T1000 (cell line): ENCODE results near the gene PCCA.
"Not testable (repeated sequence)": the region's sequence is repeated elsewhere in the genome, so short reads cannot be mapped to it uniquely, and the experiment has no call there.

ENCODE experiments used
- DNase-seq: peaks from one replicate; lab custom pipeline; 2025; ENCODE audit warnings: mixed read lengths; lab: John Stamatoyannopoulos, UW

PCCA gene

DNA sequence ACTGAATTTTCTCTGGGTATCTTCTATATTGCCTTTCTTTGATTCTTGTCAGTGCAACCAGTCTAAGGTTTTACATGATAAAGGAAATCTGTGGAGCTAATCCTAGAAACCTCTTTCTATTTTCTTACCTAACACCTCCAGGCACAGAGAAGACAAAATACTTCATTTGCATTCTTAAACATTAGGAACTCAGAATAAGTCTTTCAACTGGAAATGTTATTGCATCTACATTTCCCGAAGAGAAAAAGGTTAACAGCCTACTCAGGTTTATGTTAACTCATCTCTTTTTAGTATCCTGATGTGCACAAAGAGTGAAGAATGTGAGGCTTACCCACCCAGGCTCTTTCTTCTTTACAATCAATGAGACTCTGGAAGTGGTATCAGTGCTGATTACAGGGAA is 106.7 kb downstream of the PCCA start:
- no peak for DNase-seq

DNA sequence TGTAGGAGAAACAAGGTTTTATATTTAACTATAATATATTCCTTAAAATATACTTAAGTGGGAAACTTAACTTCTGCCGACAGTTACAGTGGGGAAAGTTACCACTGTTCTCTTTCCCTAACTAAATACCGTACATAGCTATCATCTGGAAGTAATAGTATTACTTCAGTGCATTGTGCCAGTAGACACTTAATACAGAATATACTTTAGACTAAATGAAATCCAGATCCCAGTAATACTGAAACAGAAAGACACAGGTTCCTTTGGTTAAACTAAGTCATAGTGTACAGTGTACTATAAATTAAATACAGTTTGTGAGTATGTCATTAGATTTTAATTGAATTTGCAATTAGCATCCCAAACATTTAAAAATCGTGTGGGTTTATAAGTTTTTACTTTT is 107.5 kb downstream of the PCCA start:
- no peak for DNase-seq

DNA sequence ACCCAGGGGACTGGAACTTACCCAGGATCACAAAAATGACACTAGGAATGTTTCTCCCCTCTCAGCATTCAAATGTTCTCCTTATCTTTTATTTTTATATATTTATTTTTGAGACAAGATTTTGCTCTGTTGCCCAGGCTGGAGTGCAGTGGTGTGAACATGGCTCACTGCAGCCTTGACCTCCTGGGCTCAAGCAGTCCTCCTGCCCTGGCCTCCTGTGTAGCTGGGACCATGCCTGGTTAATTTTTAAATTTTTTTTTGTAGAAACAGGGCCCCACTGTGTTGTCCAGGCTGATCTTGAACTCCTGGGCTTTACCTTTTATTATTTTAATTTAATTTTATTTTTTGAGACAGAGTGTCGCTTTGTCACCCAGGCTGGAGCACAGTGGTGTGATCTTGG is 108.2 kb downstream of the PCCA start:
- no peak for DNase-seq

DNA sequence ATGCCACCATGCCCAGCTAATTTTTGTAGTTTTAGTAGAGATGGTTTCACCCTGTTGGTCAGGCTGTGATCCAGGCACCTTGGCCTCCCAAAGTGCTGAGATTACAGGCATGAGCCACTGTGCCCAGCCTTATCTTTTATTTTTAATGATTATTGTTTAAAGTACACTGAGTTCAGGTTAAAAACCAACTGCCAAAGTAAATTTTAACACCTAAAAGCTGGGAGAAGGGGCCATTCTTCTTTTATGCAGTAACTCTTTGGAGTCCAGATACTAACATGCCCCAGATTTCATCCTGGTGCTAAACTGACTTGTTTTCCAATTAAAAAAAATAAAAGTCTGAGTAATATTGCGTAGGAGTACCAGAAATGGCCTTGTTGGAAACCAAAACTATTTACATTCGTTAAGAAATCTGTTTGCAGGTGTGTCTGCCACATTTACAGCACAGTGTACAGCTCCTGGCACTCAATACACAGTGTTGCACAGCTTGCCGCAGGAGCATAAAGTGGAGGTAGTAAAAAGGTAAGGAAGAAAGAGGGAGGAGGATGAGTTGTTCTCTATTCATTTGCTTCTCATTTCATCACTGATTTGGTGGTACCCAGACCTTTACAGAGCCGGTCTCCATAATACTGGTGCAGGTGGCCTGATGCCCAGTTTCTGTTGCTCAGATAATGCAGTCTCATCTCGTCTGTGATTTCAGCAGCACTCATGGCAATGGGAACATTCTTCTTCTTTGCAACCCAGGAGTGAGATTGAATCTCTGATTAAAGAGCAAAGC is 108.9 kb downstream of the PCCA start:
- no peak for DNase-seq

DNA sequence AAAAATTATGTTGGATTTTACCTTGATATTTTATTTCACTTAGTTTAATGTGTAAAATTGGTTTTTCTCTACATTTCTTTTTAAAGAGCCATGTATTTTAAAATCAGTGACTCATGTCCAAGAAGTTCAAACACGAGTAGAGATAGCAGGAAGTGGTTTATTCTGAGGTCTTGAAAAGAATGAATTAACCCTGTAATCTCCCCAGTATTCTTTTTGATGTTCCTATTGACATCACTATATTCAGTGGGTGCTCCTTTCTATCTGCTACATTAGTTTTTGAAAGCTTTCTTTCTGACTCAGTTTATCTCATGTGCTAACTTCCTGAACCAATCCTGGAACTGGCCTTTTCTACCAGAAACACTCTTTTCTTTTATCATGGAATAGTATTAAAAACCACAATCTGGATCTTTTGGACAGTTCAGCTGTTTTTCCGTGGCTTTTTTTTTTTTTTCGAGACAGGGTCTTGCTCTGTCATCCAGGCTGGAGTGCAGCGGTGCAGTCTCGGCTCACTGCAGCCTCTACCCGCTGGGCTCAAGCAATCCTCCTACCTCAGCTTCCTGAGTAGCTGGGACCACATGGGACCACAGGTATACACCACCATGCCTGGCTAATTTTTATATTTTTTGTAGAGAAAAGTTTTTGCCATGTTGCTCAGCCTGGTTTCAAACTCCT is 114.9 kb downstream of the PCCA start:
- no peak for DNase-seq

DNA sequence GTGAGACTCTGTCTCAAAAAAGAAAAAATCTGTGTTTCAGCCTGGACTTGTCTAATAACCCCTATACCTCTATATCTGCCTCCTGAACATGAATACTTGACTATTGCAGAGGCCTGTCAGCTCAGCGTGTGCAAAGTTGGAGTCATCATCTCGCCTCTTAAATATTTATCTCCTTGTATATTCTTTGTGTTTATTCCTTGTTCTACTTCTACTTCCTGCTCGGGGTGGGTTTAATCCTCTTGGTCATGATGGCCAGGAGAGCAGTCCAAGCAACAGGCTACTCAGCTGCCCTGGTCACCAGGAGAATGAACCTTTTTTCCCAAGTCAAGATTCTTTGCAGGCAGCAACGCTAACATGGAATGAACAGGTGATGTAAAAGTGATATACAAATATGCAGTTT is 119.1 kb downstream of the PCCA start:
- no peak for DNase-seq

DNA sequence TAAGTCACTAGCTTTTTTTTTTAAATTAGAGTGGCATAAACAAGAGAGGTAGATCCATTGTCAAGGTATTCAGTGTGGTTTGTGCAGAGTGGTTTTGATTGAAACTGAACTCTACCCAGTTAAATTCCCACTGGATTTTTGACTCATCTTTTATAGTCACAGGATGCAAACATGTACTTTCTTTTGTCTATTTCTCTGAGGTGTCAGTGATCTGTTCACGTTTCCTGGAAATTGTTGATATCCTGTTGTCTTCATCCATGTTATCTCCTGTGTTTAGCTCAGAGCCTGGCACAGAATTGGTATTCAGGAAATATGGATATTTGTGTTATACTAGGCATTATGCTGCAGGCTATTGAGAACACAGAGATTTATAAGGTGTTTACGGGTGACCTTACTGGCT is 119.7 kb downstream of the PCCA start:
- no peak for DNase-seq

DNA sequence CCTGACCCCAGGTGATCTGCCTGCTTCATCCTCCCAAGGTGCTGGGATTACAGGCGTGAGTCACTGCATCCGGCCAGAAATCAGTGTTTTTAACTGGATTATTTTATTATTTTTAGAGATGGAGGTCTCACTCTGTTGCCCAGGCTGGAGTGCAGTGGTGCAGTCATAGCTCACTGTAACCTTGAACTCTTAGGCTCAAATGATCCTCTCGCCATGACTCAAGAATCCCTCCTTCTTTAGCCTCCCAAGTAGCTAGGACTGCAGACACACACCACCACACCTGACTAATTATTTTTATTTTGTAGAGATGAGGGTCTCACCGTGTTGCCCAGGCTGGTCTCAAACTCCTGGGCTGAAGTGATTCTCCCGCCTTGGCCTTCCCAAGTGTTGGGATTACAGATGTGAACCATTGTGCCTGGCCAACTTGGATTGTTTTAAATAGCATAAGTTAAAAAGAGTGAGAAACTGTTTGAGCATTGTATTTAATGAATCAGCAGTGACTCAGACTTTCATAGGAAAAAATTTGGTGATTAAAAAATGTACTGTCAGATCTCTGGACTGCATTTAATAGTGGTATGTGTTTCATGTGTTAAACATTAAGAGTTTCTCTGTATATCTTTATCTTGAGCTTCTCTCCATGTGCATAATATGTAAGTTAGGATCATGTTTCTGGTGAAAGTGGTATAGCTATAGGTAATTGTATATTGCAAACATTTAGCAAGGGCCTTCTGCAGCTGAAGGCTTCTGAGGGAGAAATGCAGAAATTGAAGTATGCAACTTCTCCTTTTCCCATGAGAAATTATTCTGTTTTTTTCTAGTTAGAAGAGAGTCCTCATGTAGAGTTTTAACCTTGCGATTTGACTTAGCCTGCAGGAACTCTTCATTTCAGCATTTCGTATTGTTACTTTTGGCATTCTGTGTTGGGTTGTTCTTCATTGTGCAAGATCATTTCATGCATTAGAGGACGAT is 121.2 kb downstream of the PCCA start:
- no peak for DNase-seq

DNA sequence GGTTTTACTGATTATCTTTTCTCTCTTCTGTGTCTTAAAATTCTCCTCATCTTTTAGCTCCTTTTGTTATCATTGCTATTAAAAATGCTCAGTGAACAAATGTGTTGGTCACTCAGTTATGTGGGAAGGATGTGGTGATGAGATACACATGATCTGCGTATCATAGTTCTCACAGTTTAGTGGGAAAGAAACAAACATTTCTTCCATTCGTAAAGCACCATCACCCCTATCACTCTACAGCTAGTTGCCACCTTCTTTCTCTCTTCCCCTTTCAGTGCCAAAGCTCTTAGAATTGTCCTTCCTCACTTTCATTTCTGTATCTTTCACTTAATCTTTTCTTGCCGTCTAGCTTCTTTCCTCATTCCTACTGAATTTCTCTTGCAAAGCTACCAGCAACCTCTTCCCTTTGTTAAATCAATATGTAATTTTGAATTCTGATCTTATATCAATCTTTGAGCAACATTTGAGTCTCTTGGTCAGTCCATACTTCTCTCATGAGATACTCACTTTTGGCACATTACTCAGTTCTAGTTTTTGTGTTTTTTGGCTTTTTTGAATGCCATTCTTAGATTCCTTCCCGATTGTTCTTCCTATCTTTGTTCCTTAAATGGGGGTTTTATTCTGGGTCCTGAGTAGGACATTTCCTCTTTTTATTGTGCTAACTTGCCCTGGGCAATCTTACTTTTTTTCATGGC is 122.3 kb downstream of the PCCA start:
- DNase-seq = no peak

DNA sequence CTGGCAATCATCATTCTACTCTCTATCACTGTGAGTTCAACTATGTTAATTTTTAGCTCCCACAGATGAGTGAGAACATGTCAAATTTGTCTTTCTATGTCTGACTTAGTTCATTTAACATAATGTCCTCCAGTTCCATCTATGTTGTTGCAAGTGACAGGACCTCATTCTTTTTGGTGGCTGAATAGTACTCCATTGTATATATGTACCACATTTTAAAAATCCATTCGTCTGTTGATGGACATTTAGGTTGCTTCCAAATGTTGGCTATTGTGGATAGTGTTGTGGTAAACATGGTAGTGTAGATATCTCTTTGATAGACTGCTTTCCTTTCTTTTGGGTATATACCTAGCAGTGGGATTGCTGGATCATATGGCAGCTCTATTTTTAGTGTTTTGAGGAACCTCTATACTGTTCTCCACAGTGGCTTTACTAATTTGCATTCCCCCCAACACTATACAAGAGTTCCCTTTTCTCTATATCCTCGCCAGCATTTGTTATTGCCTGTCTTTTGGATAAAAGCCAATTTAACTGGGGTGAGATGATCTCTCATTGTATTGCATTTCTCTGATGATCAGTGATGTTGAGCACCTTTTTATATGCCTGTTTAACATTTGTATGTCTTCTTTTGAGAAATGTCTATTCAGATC is 124.1 kb downstream of the PCCA start:
- DNase-seq = no peak

DNA sequence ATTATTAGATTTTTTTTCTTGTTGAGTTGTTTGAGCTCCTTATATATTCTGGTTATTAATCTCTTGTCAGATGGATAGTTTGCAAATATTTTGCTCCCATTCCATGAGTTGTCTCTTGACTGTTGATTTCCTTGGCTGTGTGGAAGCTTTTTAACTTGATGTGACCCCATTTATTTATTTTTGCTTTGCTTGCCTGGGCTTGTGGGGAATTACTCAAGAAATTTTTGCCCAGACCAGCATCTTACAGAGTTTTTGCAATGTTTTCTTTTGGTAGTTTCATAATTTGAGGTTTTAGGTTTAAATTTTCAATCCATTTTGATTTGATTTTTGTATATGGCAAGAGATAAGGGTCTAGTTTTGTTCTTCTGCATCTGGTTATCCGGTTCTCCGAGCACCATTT is 124.7 kb downstream of the PCCA start:
- no peak for DNase-seq

DNA sequence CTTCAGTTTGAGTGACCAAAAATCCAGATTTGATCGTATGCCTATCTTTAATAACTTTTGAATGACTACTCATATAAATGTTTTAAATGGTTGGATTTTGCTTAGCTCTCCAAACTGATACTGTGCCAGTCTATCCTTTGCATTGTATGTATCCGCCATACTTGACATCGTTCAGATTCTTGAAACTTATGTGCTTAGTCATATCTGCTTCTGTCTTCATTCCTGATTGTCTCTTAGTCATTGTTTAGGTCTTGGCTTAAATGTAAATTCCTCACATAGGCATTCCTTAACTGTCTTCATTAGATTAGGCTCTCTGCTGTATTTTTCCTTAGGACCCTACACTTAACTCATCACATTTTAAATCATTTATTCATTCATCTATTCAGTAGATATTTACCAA is 126.0 kb downstream of the PCCA start:
- no peak for DNase-seq

DNA sequence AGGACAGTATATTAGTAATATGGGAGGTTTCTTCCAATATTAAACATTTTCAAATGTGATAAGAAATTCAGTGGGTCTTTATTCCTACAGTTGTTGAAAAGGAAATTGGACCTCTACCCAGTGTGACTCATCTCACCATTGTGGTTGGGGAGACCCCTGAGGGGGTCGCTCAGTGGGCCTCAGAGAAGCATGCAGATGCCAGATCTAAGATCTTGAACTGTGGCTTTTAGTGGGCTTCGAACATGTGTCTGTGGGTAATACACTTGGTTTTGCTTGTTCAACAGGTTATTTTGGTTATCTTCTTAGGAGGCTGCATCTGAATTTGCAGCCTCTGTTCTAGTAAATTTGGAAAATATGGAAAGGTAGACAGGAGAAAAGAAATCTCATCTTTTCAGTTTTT is 132.3 kb downstream of the PCCA start:
- DNase-seq = no peak

DNA sequence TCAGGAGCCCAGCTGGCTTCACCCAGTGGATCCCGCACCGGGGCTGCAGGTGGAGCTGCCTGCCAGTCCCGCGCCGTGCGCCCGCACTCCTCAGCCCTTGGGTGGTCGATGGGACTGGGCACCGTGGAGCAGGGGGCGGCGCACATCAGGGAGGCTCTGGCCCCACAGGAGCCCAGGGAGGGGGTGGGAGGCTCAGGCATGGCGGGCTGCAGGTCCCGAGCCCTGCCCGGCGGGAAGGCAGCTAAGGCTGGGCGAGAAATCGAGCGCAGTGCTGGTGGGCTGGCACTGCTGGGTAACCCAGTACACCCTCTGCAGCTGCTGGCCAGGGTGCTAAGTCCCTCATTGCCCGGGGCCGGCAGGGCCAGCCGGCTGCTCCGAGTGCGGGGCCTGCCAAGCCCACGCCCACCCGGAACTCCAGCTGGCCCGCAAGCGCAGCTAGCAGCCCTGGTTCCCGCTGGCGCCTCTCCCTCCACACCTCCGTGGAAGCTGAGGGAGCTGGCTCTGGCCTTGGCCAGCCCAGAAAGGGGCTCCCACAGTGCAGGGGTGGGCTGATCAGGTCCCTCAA is 135.2 kb downstream of the PCCA start:
- not testable (repeated sequence) for DNase-seq

DNA sequence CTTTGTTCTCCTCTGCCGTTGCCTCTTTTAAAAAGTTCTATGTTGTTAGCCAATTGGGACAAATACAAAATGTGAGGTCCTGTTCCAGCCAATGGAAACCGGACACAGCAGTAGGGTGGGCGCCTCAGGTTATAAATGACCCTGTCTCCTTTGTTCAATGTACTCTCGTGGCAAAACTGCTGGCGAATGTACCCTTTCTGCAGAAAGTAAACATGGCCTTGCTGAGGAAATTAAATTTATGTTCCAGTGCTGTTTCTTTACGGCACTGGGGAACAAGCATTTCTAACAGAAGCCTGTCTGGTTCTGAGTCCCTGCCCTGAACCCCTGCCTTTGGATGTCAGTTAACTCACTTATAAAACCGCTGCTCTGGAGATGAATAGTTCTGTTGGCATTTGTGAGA is 140.7 kb downstream of the PCCA start:
- DNase-seq = no peak

DNA sequence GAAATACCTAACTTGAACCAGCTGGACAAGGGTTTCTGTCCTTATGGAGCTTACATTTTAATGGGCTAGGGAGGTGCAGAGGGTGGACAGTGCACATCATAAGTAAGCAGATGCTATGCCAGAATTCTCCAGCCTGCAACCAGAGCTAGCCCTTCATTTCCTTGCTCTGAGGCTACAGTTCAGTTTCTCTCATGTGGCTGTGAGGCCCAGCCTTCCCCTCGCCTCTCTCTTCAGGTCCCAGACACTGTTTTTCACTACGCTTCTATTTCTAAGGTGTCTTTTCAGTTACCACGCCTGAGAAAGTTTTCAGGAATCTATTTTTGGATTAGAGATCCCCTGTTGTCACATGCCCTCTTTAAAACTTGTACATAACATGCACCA is 141.9 kb downstream of the PCCA start:
- no peak for DNase-seq

DNA sequence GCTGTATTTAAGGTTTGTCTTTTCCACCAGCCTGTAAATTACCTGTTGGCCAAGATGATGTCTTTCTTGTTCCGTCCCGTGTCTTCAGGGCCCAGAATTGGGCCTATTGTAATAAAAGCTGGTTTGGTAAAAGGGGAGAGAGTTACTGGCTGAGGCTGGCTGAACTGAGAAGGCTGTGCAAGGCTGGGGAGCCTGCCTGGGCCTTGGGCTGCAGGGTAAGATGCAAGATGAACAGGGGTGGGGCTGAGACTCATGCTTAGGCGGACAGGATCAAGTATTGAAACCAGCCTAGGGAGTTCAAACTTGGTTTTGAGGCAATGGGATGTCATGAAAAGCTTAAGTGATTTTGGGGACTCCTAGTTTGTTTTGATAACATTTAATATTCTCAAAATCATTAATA is 142.3 kb downstream of the PCCA start:
- no peak for DNase-seq

DNA sequence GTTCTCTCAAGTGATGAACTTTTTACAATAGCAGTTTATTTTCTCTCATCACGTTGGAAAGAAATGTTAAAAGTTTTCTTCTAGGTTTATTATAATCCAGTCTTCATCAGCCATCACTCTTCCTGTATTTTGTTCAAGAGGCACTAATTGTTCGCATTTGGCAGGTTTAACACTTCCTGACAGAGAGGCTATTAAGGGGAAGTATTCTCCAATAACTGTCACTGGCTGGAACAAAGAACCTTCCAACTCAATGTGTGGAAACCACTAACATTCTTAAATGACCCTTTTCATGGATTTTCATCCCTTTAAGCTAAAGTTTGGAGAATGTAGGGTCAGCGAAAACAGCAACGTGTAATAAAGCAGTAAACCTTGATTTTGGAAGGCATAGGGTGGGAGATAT is 145.1 kb downstream of the PCCA start:
- no peak for DNase-seq

DNA sequence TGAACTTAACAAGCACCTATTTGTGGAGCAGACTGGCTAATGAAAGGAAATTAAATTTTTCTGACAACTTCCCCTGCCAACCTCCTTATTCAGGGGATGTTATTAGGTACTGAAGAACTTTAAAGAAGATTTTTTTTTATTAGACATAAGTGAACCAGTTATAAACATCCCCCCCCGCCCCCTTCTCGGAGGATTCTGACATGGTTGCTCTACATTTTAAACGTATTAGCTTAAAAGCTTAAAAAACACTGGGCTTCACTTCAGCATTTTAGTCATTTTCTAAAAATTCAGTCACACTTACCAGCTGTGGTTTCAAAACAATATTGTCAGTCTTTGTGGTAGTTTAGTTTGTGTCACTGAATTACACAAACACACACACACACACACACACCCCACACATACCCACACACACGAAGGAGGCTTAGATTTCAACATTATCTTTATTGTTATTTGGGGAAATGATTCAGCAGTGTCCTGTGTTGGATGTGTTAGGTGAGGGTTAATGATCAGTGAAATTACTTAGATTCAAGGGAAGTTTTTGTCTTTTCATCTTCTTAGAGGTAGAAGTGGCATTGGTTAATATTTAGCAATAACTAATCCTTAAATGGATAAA is 145.7 kb downstream of the PCCA start:
- no peak for DNase-seq

DNA sequence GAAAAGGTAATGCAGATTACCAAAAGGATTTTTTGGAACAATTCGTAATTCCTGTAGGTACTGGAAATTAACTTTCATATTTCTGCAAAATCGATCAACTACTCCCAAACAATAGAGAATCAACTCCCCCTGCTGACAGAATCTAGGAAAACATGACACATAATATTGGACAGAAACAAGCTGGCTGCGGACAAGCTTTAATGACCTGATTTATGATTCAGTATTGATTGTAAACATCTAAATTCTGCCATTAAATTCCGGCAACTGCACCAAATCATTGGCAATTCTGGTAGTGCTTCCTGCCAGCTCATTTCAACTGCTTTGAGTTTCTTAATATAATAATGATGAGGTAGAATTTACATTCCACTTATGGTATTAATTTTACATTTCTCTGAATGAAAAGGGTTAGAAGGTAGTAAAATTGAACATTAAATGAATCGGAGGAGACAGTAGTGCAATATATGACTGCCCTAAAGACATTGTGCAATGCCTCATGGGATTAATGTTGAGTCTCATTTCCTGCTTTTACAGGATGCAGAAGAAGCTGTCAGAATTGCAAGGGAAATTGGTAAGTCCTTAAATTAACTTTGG is 146.5 kb downstream of the PCCA start:
- DNase-seq = no peak
